ACHN (cell line): ENCODE results near the gene PAK1.
"Not testable (repeated sequence)": the region's sequence is repeated elsewhere in the genome, so short reads cannot be mapped to it uniquely, and the experiment has no call there.

Source experiments
- DNase-seq: peaks from one replicate; pipeline ENCODE4 v3.0.0-alpha.2; 2015
- in situ Hi-C: cut with HindIII; loops from 2 replicates; pipeline ENCODE4 v1.10.0; 2017; ENCODE audit warnings: low sequenced_read_pairs, low pct_ligation_motif_present, low pct_unique_long_range_greater_than_20kb

The PAK1 gene

GRCh38 chr11:77473801-77474683, at the start of gene PAK1:
Gene PAK1, minus strand, starts transcription at chr11:77474094. Its CDS starts 81,574 bp downstream, at chr11:77392520.
- peak; percentile 83 for DNase-seq
- in situ Hi-C loops, result no loop called here

- no peak for DNase-seq
- in situ Hi-C loops, result no loop called here
Observed at GRCh38 chr11:77522215-77522614, 48.3 kb upstream of the PAK1 start.

- in situ Hi-C loops, result no loop called here
- DNase-seq, result no peak
Observed at GRCh38 chr11:77519847-77520246, 46.0 kb upstream of the PAK1 start.

- no peak for DNase-seq
- in situ Hi-C loops, result no loop called here
Observed at GRCh38 chr11:77518471-77518870, 44.6 kb upstream of the PAK1 start.

- DNase-seq, result no peak
- in situ Hi-C loops, result no loop called here
Observed at GRCh38 chr11:77517753-77518152, 43.9 kb upstream of the PAK1 start.

- in situ Hi-C loops, result no loop called here
- DNase-seq, result no peak
Observed at GRCh38 chr11:77517226-77517625, 43.3 kb upstream of the PAK1 start.

GRCh38 chr11:77515483-77515882, 41.6 kb upstream of the PAK1 start:
- in situ Hi-C loops, result no loop called here
- DNase-seq, result no peak

GRCh38 chr11:77515063-77515462, 41.2 kb upstream of the PAK1 start:
- in situ Hi-C loops, result no loop called here
- DNase-seq, result no peak

GRCh38 chr11:77512092-77512491, 38.2 kb upstream of the PAK1 start:
- in situ Hi-C loops, result no loop called here
- no peak for DNase-seq

- in situ Hi-C loops, result no loop called here
- DNase-seq, result no peak
Observed at GRCh38 chr11:77510851-77511250, 37.0 kb upstream of the PAK1 start.

GRCh38 chr11:77510095-77510494, 36.2 kb upstream of the PAK1 start:
- in situ Hi-C loops, result no loop called here
- no peak for DNase-seq

- in situ Hi-C loops, result no loop called here
- no peak for DNase-seq
Observed at GRCh38 chr11:77508019-77508418, 34.1 kb upstream of the PAK1 start.

- in situ Hi-C loops, result no loop called here
- no peak for DNase-seq
Observed at GRCh38 chr11:77506857-77507256, 33.0 kb upstream of the PAK1 start.

- in situ Hi-C loops, result no loop called here
- DNase-seq, result no peak
Observed at GRCh38 chr11:77505956-77506355, 32.1 kb upstream of the PAK1 start.

- no peak for DNase-seq
- in situ Hi-C loops, result no loop called here
Observed at GRCh38 chr11:77503006-77503405, 29.1 kb upstream of the PAK1 start.

GRCh38 chr11:77502346-77502905, 28.5 kb upstream of the PAK1 start:
- DNase-seq, result no peak
- in situ Hi-C loops, result no loop called here

- in situ Hi-C loops, result no loop called here
- no peak for DNase-seq
Observed at GRCh38 chr11:77501758-77502157, 27.9 kb upstream of the PAK1 start.

- in situ Hi-C loops, result no loop called here
- no peak for DNase-seq
Observed at GRCh38 chr11:77497368-77497767, 23.5 kb upstream of the PAK1 start.

GRCh38 chr11:77495526-77495925, 21.6 kb upstream of the PAK1 start:
- no peak for DNase-seq
- in situ Hi-C loops, result no loop called here

GRCh38 chr11:77490035-77490434, 16.1 kb upstream of the PAK1 start:
- in situ Hi-C loops, DNase-seq: not testable (repeated sequence)
